Urinary bladder (tissue), 4 donors: ENCODE data around the gene ZNF385B. TPM values are rescaled to one million over a fixed set of nuclear protein-coding genes. Genes with fewer than 3 reads are reported as not detected.

Experiments
- DNase-seq: peaks from one replicate; pipeline ENCODE4 v3.0.0-alpha.2; 2015; ENCODE audit errors: extremely low spot score
- H3K27ac ChIP-seq: one replicate; pipeline ENCODE4 v1.5.1; 2013; ENCODE audit warnings: low read depth, mild to moderate bottlenecking, moderate library complexity
- H3K36me3 ChIP-seq: one replicate; pipeline ENCODE4 v1.6.1; 2013; ENCODE audit warnings: mild to moderate bottlenecking, moderate library complexity; ENCODE audit not compliant: insufficient read depth
- H3K4me1 ChIP-seq: one replicate; pipeline ENCODE4 v1.6.1; 2013; ENCODE audit warnings: mild to moderate bottlenecking, moderate library complexity; ENCODE audit not compliant: insufficient read depth
- H3K4me3 ChIP-seq: one replicate; pipeline ENCODE4 v1.5.1; 2013; ENCODE audit warnings: low read depth, low read length
- WGBS: extraction: QIAGEN DNeasy Blood & Tissue Kit; methylation state at CpG from one replicate; pipeline ENCODE4 v1.1.7; 2013; 5-methylcytosine and 5-hydroxymethylcytosine counted together
- polyA plus RNA-seq: library from polyadenylated mRNA; stranded (reverse); fragments of 200-250 nt; gene quantifications from one replicate; pipeline ENCODE4 v1.2.3, GENCODE V29; 2013
- total RNA-seq: library from RNA; depleted of rRNA; stranded (reverse); fragments of >200 nt; gene quantifications from one replicate; pipeline ENCODE4 v1.2.3, GENCODE V29; 2014
- donor health status: healthy with polysubstance abuse.
- donor health status: healthy.

ZNF385B gene
- total and polyA plus RNA-seq, 2 donors: 0.47 to 2.5 TPM

DNA sequence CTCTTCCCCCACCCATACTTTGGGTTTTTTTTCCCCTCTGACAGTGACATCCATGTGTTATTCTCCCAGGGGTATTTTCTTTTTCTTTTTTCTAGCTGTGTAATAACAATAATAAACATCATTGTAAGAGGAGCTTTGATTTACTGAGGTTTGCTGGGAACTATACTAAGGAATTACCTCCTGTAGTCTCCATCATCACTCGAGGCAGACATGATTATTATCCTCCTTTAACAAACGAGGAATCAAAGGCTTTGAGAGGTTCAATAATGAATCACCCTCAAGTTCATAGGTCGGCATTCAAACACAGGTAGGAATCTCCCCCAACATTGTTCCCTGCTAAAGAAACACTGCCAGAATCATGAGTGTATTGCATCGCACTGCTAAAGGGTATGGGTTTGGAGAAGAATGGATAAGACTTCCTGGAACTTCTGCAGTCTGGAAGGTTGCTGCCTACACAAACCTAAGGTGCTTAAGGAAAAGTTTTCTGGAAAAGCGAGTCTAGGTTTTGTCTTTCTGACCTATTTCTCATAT, 336.5 kb downstream of the ZNF385B start:
- no peak for DNase-seq
- Histone ChIP-seq H3K4me3 (no peak overlapping the region), H3K4me1 (no peaks in the 10 kb centered on the region), H3K27ac (no peak overlapping the region), H3K36me3 (no peaks in the 10 kb centered on the region)
- 76% methylated on average over 5 of the region's 5 CpGs for WGBS

GRCh38 chr2:179521944-179522343, 339.5 kb downstream of the ZNF385B start:
- DNase-seq: no peak
- Histone ChIP-seq H3K27ac (no peak overlapping the region), H3K4me1 (no peaks in the 10 kb centered on the region), H3K4me3 (no peak overlapping the region), H3K36me3 (no peaks in the 10 kb centered on the region)
- 71% methylated on average over 1 of the region's 1 CpG for WGBS

- H3K4me3 ChIP-seq: no peak overlapping the region
- DNase-seq: no peak
- no peaks in the 10 kb centered on the region for H3K36me3 ChIP-seq
- 85% methylated on average over 4 of the region's 4 CpGs for WGBS
- no peak overlapping the region for H3K27ac ChIP-seq
- H3K4me1 ChIP-seq: no peaks in the 10 kb centered on the region
These were observed 342.6 kb downstream of the ZNF385B start for GRCh38 chr2:179518830-179519229.

GRCh38 chr2:179513181-179513580, 348.2 kb downstream of the ZNF385B start:
- no peak for DNase-seq
- H3K27ac ChIP-seq: no peak overlapping the region
- no peaks in the 10 kb centered on the region for H3K4me1 ChIP-seq
- H3K36me3 ChIP-seq: no peaks in the 10 kb centered on the region
- no peak overlapping the region for H3K4me3 ChIP-seq
- WGBS: 89% methylated on average over 1 of the region's 1 CpG

DNA sequence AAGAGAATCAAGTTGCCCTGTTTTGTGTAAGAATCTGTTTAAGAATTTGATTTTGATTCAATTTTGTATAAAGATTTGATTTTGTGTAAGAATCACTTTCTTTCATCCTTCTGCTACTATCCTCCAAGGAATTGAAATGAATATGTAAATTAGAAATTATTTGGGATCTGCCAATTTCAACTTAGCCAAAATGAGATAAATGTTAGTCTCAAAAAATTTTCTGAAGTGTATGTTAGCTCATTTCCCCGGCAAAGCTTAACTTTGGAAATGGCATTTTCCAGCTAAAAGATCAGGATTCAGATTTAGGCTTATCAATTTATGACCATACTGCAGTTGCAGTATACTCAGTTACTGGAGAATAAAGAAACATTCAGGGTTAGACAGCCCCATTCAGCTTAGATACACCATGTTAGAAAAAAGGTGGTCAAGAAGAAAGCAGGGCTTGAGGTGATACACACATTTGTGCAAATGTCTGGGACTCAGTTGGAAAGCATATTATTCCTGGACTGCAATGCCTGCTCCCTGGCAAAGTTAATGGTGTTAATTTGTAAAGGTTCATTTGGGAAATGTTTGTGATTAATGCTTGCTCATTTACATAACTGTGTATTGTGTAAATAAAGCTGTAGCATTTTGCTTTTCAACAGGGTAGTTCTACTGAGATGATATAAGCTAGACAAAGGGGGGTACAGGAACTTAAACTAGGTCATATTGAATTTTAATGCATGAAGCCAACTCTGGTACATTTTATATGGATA, 349.0 kb downstream of the ZNF385B start:
- H3K4me3 ChIP-seq: no peak overlapping the region
- no peaks in the 10 kb centered on the region for H3K36me3 ChIP-seq
- no peak overlapping the region for H3K27ac ChIP-seq
- H3K4me1 ChIP-seq: no peaks in the 10 kb centered on the region
- no peak for DNase-seq
- 86% methylated on average over 1 of the region's 1 CpG for WGBS

DNA sequence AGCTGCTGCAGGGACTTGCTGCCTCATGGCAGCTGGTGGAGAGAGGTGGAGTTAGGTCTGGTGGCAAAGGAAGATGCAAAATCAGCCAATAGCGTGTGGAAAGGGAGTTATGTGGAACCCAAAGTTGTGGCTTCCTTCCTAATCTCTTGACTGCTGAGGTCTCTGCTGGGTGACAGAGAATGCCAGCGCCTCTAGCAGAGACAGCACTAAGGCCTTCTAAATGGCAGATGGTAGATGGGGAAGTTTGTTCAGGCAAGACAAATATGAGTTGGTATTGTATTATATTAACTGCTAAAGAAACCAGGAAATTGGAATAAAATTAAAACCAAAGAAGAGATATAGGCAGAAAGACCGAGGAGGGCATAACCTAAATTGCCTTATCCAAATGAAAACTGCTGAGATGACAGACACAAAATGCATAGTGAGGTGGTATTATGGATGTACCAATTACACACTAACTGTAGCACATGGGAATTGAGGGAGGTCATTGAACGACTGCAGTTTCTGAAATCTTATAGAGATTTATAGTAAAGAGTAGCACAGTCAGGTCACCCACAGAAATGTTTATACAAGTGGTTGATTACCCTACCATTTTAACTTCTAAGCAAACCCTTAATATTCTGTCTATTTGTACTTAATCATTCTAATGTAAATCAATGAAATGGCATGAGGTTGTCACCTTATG, 350.2 kb downstream of the ZNF385B start:
- 63% methylated on average over 4 of the region's 4 CpGs for WGBS
- no peak for DNase-seq
- Histone ChIP-seq H3K4me3 (no peak overlapping the region), H3K36me3 (no peaks in the 10 kb centered on the region), H3K4me1 (no peaks in the 10 kb centered on the region), H3K27ac (no peak overlapping the region)

DNA sequence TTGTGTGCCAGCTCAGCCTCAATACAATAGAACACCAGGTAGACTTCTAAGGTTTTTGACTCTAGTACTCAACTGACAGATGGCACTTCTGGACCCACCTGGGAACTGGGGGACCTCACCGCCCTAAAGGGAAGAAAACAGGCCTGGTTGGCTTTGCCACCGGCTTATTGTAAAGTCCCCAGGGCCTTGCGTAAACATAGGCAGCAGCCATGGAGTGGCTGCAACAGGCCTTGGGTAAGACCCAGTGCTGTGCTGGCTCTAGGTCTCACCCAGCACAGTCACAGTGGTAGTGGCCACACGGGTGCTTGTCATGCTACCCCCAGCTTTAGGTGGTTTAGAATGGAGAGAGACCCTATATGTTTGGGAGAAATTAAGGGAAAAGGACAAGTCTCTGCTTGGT, 366.1 kb downstream of the ZNF385B start:
- Histone ChIP-seq H3K4me1 (no peaks in the 10 kb centered on the region), H3K4me3 (no peak overlapping the region), H3K36me3 (no peaks in the 10 kb centered on the region), H3K27ac (no peak overlapping the region)
- no peak for DNase-seq
- 97% methylated on average over 4 of the region's 4 CpGs for WGBS

- Histone ChIP-seq H3K4me1 (no peaks in the 10 kb centered on the region), H3K4me3 (no peak overlapping the region), H3K36me3 (no peaks in the 10 kb centered on the region), H3K27ac (no peak overlapping the region)
- no peak for DNase-seq
- WGBS: 77% methylated on average over 2 of the region's 2 CpGs
These were observed 372.8 kb downstream of the ZNF385B start for GRCh38 chr2:179488563-179488962.

DNA sequence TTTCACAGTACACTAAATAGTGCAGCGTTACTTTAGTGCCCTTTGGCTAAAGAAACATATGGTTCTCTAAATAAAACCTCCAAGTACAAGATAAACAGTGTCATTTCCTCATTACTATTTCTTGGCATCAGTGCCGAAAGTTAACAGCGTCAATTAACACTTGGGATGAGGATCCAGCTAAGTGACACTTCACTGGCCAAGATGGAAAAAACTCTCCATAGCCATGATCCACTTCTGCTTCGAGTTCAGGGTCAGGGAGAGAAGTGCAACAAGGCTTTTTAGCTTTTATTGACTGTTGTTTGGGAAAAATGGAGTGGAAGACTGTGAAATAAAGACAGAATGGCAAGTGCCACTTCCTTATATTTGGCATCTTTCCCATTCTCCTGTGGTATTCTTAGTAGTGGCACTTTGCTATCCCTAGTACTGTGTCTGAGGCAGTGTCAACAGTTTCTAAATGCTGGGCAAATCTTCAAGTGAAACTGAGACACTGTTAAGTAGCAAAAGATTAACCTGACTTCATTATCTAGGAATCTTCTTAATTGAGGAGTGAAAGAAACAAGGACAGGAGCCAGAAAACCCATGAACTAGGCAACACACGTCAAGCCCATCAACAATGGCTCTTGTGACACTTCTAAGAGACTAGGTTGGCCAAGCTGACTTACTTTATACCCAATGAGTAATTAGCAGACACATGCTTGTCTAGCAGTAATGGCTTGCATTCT, 374.2 kb downstream of the ZNF385B start:
- Histone ChIP-seq H3K4me1 (no peaks in the 10 kb centered on the region), H3K27ac (no peak overlapping the region), H3K4me3 (no peak overlapping the region), H3K36me3 (no peaks in the 10 kb centered on the region)
- no peak for DNase-seq
- WGBS: 51% methylated on average over 5 of the region's 5 CpGs

DNA sequence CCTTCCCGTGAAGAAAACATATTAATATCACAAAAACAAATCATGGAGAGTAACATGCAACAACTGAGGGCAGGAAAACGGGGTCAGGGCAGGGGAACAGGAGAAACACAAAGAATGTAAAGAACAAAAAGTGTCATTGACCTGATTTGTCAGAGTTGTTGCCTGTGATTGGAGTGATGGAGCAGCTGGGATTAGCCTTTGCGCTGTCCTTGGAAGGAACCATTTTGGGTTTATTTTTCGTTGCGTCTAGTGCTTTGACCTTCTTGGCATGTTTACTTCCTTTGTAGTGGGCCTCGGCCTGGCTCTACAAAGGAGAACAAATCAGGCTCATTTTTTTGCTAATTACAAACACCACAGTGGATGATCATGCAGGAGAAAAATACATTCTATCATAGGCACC, 378.3 kb downstream of the ZNF385B start:
- Histone ChIP-seq H3K4me3 (no peak overlapping the region), H3K27ac (no peak overlapping the region), H3K36me3 (no peaks in the 10 kb centered on the region), H3K4me1 (no peaks in the 10 kb centered on the region)
- WGBS: 83% methylated on average over 6 of the region's 6 CpGs
- no peak for DNase-seq

DNA sequence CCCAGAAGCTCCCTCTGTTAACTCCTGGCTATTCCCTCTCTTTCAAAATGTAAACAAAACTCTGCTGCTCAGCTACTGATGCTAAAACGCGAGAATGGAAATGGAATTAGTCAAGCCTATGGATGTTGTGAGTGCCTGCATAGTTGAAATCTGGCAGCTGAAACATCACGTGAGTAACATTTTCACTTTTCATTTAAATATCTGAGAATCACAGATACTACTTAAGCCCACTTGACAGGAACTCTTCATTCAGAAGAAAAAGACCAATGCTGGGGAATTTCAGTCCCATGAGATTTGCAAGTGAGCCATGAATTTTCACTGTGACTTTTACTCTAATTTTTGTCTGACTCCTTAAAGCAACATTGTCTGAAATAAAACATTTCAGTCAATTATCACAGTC, 381.5 kb downstream of the ZNF385B start:
- no peaks in the 10 kb centered on the region for H3K4me1 ChIP-seq
- WGBS: 45% methylated on average over 3 of the region's 3 CpGs
- H3K27ac ChIP-seq: no peak overlapping the region
- DNase-seq: no peak
- H3K36me3 ChIP-seq: no peaks in the 10 kb centered on the region
- H3K4me3 ChIP-seq: no peak overlapping the region

DNA sequence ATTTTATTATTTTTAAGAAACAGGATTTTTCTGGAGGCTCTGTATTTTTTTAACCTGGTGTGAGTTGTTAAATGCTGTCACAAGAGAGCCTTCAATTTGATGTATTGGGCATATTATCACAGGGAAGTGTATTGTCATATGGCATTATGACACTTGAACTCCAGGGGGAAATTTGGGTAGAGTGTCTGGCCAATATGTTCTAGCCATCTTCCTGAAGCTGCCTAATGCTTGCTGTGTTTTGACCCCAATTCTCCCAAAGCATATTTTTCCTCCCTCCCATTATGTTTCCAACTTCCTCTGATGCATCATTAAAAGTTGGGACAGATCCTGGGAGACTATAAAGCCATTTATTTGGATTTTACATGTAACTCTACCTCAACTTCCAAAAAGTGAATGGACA, 382.6 kb downstream of the ZNF385B start:
- Histone ChIP-seq H3K4me1 (no peaks in the 10 kb centered on the region), H3K27ac (no peak overlapping the region), H3K4me3 (no peak overlapping the region), H3K36me3 (no peaks in the 10 kb centered on the region)
- DNase-seq: no peak

- no peaks in the 10 kb centered on the region for H3K36me3 ChIP-seq
- 39% methylated on average over 2 of the region's 2 CpGs for WGBS
- no peaks in the 10 kb centered on the region for H3K4me1 ChIP-seq
- DNase-seq: no peak
- no peak overlapping the region for H3K4me3 ChIP-seq
- H3K27ac ChIP-seq: no peak overlapping the region
These were observed 390.4 kb downstream of the ZNF385B start for GRCh38 chr2:179470992-179471391.

DNA sequence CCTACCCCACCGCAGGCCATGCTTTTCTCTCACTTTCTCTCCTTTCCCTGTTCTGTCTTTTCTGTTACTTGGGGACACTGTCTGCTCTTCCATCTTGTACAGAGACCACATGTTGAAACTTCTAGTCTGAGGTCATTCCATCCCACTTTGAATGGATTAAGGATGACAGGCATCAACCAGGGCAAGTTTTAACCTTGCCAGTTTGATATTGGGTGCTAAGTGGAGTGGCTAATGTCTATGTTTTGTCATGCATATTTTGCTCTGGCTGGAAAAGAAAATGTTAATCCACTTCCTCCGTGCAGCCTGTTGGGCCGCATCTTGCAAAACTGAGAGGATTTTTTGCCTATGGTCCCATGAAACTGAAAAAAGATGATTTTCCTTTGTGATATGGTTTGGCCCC, 391.3 kb downstream of the ZNF385B start:
- WGBS: 70% methylated on average over 3 of the region's 3 CpGs

More for the DNA sequence above, 391.3 kb downstream of the ZNF385B start:
- Histone ChIP-seq H3K4me3 (no peak overlapping the region), H3K36me3 (no peaks in the 10 kb centered on the region), H3K4me1 (no peaks in the 10 kb centered on the region), H3K27ac (no peak overlapping the region)
- no peak for DNase-seq
